ENCODE data around the gene HAUS2. TPM values are rescaled to one million over a fixed set of nuclear protein-coding genes. Genes with fewer than 3 reads are reported as not detected.
A peak's percentile ranks its signal among the peaks of the same experiment; 100 is the strongest.

Gene HAUS2
- total RNA-seq, 1 experiment from 2014 or later, result 42.4 TPM

GRCh38 chr15:42576776-42577175 is 28.1 kb downstream of the HAUS2 start:
- peaks cover 19% of the 10 kb centered on the region for H3K4me1 ChIP-seq (ENCODE audit: control insufficient read depth, insufficient read depth, low read length)
- peak overlapping the region; percentile 81 to 90; a peak in 3 of 4 replicates for H3K4me3 ChIP-seq (ENCODE audit: low read depth in 2 of 2, low read length in 2 of 2)
- intact Hi-C loops (cut with micrococcal nuclease; ENCODE audit: unreplicated experiment), result no loop called here
- H3K36me3 ChIP-seq (ENCODE audit: control insufficient read depth, insufficient read depth, low read length), result no peaks in the 10 kb centered on the region
- H3K27ac ChIP-seq (ENCODE audit: low read length), result no peak overlapping the region
- POLR2A ChIA-PET, result no interaction called here
- no peak for ATAC-seq
- TF ChIP-seq TCF7L2 (IDR thresholded peaks at IDR 0.05; ENCODE audit: low read depth, low read length) (no peak), SIN3A (IDR thresholded peaks at IDR 0.05; ENCODE audit: borderline replicate concordance, insufficient read depth, low read depth, low read length) (no peak), REST (IDR thresholded peaks at IDR 0.05; ENCODE audit: insufficient read depth in 1 of 2, low read depth in 2 of 2, low read length in 1 of 2) (no peak), POLR2AphosphoS5 (IDR thresholded peaks at IDR 0.05; ENCODE audit: low read depth, low read length) (no peak)
- TF ChIP-seq, protein P1, sequence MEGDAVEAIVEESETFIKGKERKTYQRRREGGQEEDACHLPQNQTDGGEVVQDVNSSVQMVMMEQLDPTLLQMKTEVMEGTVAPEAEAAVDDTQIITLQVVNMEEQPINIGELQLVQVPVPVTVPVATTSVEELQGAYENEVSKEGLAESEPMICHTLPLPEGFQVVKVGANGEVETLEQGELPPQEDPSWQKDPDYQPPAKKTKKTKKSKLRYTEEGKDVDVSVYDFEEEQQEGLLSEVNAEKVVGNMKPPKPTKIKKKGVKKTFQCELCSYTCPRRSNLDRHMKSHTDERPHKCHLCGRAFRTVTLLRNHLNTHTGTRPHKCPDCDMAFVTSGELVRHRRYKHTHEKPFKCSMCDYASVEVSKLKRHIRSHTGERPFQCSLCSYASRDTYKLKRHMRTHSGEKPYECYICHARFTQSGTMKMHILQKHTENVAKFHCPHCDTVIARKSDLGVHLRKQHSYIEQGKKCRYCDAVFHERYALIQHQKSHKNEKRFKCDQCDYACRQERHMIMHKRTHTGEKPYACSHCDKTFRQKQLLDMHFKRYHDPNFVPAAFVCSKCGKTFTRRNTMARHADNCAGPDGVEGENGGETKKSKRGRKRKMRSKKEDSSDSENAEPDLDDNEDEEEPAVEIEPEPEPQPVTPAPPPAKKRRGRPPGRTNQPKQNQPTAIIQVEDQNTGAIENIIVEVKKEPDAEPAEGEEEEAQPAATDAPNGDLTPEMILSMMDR (IDR thresholded peaks at IDR 0.05), result no peak
- H3K27me3 ChIP-seq (ENCODE audit: control insufficient read depth, insufficient read depth, low read length), result no peaks in the 10 kb centered on the region
- CTCF ChIA-PET, result no interaction called here
- TSS peak; percentile 81 for BruUV-seq (replicated peaks)
- DNase-seq (ENCODE audit: low read depth, low spot score), result no peak
- no peaks in the 10 kb centered on the region for H3K9me3 ChIP-seq (ENCODE audit: control insufficient read depth, insufficient read depth, low read depth, low read length)
- in situ Hi-C loops (cut with HindIII; ENCODE audit: low pct_unique_long_range_greater_than_20kb, low sequenced_read_pairs), result no loop called here

DNA sequence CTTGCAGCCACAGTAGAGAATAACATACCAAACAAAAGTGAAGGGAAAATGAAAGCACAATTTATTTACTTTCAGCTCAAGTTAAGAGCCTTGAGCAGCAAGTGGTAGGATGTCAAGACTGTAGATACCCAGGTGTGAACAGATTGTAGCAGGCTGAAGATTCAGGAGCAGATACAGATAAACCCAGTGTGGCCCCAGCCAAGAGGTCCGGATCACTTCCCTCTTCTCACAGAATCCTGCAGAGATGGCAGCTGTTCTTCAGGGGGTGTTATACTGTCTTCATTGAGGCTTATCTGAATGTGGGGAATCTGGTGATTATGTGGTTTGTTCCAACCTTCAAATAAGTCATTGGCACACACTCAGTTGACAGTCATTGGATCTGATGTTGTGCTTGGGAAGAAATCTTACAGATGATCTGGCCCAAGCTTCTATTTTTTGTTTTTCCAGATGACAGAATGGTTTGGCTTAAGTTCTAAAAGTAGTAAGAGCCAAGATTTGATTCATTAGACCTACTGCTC is 28.9 kb downstream of the HAUS2 start:
- H3K4me3 ChIP-seq (ENCODE audit: low read depth in 2 of 2, low read length in 2 of 2), result no peak overlapping the region
- ChIA-PET POLR2A (no interaction called here), CTCF (no interaction called here)
- no peaks in the 10 kb centered on the region for H3K27me3 ChIP-seq (ENCODE audit: control insufficient read depth, insufficient read depth, low read length)
- intact Hi-C loops (cut with micrococcal nuclease; ENCODE audit: unreplicated experiment) (no loop called here), in situ Hi-C loops (cut with HindIII; ENCODE audit: low pct_unique_long_range_greater_than_20kb, low sequenced_read_pairs) (no loop called here)
- peaks cover 27% of the 10 kb centered on the region for H3K4me1 ChIP-seq (ENCODE audit: control insufficient read depth, insufficient read depth, low read length)
- TF ChIP-seq SIN3A (IDR thresholded peaks at IDR 0.05; ENCODE audit: borderline replicate concordance, insufficient read depth, low read depth, low read length) (no peak), POLR2AphosphoS5 (IDR thresholded peaks at IDR 0.05; ENCODE audit: low read depth, low read length) (no peak)
- TF ChIP-seq, protein P1 (IDR thresholded peaks at IDR 0.05), result no peak
- no TSS peak for BruUV-seq (replicated peaks)
- no peaks in the 10 kb centered on the region for H3K36me3 ChIP-seq (ENCODE audit: control insufficient read depth, insufficient read depth, low read length)
- peak overlapping the region; percentile 35; the same call in 1 of the 2 replicates for H3K27ac ChIP-seq (ENCODE audit: low read length)
- no peak for ATAC-seq
- H3K9me3 ChIP-seq (ENCODE audit: control insufficient read depth, insufficient read depth, low read depth, low read length), result no peaks in the 10 kb centered on the region
- DNase-seq (ENCODE audit: low read depth, low spot score), result no peak

Data from Panc1 (cell line).